Measurements from ENCODE around the gene GCN1. TPM values are rescaled to one million over a fixed set of nuclear protein-coding genes. Genes with fewer than 3 reads are reported as not detected.
"Not testable (repeated sequence)": the region's sequence is repeated elsewhere in the genome, so short reads cannot be mapped to it uniquely, and the experiment has no call there.

GCN1 gene
- total RNA-seq, 1 experiment from 2014 or later, result 53.6 TPM

DNA sequence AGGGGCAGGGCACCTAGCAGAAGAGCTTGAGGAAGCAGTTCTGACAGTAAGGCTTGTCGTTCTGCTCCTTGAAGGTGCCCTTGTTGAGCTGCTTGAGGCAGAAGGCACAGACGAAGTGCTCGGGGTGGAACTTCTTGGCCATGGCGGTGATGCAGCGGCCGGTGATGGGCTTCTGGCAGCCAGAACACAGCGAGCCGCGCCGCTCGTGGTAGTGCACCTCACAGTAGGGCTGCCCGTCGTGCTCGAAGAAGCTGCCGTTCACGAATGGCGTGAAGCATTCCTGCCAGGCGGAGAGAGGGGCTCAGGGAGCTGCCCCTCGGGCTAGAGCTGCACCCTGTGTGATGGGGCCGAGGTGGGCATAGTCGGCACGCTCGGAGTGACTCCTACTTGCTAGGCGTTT, 17.8 kb upstream of the GCN1 start:
- H3K4me1 ChIP-seq (ENCODE audit: low read length), result no peaks in the 10 kb centered on the region
- H3K79me2 ChIP-seq (ENCODE audit: low read length), result no peaks in the 10 kb centered on the region
- no peaks in the 10 kb centered on the region for H3K36me3 ChIP-seq (ENCODE audit: insufficient read depth, low read length)
- no peaks in the 10 kb centered on the region for H3K9me3 ChIP-seq (ENCODE audit: low read length)
- no peaks in the 10 kb centered on the region for H3K9me2 ChIP-seq (replicated peaks; ENCODE audit: insufficient read depth, low read length)
- no peaks in the 10 kb centered on the region for H4K20me1 ChIP-seq (ENCODE audit: insufficient read depth, low read depth, low read length)
- H3K9ac ChIP-seq (ENCODE audit: low read length), result no peak overlapping the region
- no peak overlapping the region for H3K27ac ChIP-seq (ENCODE audit: low read length)
- no peak for DNase-seq
- no peaks in the 10 kb centered on the region for H3K27me3 ChIP-seq (ENCODE audit: low read length)
- H2AFZ ChIP-seq (ENCODE audit: low read length), result no peak overlapping the region
- H3K4me3 ChIP-seq (ENCODE audit: low read length), result no peak overlapping the region
- no peak overlapping the region for H3K4me2 ChIP-seq (ENCODE audit: low read depth, low read length, poor library complexity, severe bottlenecking)

DNA sequence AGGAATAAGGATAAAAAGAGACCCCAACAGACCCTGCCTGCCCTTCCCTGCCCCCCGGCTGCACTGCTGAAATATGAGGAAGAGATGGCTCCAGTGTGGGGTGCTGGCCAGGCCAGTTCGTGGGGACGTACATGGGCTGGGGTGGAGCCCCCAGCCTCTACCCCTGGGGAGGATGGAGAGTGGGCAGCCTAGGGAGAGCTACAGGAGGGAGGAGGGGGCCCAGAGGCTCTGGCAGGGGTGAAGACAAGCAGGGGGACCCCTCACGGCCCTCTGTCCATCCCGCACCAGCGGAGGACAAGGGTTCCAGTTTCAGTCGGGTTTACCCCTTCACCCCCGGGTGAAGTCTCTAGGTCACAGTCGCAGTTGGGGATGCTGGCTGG, 17.4 kb upstream of the GCN1 start:
- Histone ChIP-seq H3K27me3 (ENCODE audit: low read length) (no peaks in the 10 kb centered on the region), H3K4me3 (ENCODE audit: low read length) (no peak overlapping the region), H3K4me1 (ENCODE audit: low read length) (no peaks in the 10 kb centered on the region), H3K4me2 (ENCODE audit: low read depth, low read length, poor library complexity, severe bottlenecking) (no peak overlapping the region), H3K9ac (ENCODE audit: low read length) (no peak overlapping the region), H3K27ac (ENCODE audit: low read length) (no peak overlapping the region), H3K79me2 (ENCODE audit: low read length) (no peaks in the 10 kb centered on the region), H4K20me1 (ENCODE audit: insufficient read depth, low read depth, low read length) (no peaks in the 10 kb centered on the region), H2AFZ (ENCODE audit: low read length) (no peak overlapping the region), H3K9me2 (replicated peaks; ENCODE audit: insufficient read depth, low read length) (no peaks in the 10 kb centered on the region), H3K36me3 (ENCODE audit: insufficient read depth, low read length) (no peaks in the 10 kb centered on the region), H3K9me3 (ENCODE audit: low read length) (no peaks in the 10 kb centered on the region)
- no peak for DNase-seq

DNA sequence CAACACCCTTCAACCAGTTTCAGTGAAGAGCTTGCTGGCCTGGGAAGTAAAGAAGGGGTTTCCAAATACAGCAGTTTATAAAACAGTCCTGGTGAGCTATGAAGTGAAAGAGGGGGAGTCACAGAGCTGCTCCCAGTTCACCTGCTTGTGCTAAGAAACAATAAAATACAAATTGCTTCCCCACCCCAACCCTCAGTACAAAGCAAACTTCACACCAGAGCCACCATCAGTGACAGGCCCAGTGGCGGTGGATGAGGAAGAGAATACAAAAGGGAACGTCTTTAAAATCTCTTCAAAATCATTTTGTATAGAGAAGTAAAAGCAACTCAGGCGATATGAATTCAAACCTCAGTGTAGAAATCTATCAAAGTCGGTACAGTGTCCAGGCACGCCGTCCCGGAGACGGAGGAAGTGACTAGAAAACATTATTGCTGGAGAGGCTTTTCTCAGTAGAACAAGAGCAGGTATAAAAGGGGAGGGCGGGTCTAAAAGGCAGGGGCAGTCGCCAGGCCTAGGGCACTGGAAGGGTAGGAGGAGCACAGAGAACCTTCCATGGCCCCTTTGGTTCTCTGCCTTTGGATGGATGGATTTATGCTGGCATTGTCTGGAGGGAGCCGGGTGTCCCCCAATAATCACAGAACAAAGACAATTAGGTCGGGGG, 16.9 kb upstream of the GCN1 start:
- Histone ChIP-seq H3K27me3 (ENCODE audit: low read length) (no peaks in the 10 kb centered on the region), H3K36me3 (ENCODE audit: insufficient read depth, low read length) (no peaks in the 10 kb centered on the region), H3K4me3 (ENCODE audit: low read length) (no peak overlapping the region), H3K4me1 (ENCODE audit: low read length) (no peaks in the 10 kb centered on the region), H3K9ac (ENCODE audit: low read length) (no peak overlapping the region), H3K27ac (ENCODE audit: low read length) (no peak overlapping the region), H2AFZ (ENCODE audit: low read length) (no peak overlapping the region), H3K4me2 (ENCODE audit: low read depth, low read length, poor library complexity, severe bottlenecking) (no peak overlapping the region), H3K79me2 (ENCODE audit: low read length) (no peaks in the 10 kb centered on the region), H3K9me3 (ENCODE audit: low read length) (no peaks in the 10 kb centered on the region), H3K9me2 (replicated peaks; ENCODE audit: insufficient read depth, low read length) (no peaks in the 10 kb centered on the region), H4K20me1 (ENCODE audit: insufficient read depth, low read depth, low read length) (no peaks in the 10 kb centered on the region)
- DNase-seq, result no peak

DNA sequence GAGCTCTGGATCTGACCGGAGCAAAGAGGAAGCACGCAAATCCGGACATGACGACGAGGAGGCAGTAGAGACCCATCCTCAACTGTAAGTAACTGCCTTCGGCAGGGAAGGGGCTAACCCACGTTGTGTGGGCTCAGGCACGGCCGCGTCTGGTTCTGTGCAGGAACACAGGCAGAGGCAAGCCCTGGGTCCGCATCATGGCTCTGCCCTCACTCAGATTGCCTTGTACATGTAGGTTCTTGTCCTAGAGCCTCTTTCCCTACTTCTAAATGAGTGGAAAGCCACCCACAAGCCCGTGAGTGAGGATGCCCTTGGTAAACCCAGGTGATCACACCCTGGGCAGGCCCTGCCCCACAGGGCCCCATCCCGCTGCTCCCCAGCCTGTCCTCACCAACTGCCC, 15.3 kb upstream of the GCN1 start:
- no peaks in the 10 kb centered on the region for H3K79me2 ChIP-seq (ENCODE audit: low read length)
- H3K4me1 ChIP-seq (ENCODE audit: low read length), result no peaks in the 10 kb centered on the region
- H3K9me2 ChIP-seq (replicated peaks; ENCODE audit: insufficient read depth, low read length), result no peaks in the 10 kb centered on the region
- no peak overlapping the region for H3K4me2 ChIP-seq (ENCODE audit: low read depth, low read length, poor library complexity, severe bottlenecking)
- H3K36me3 ChIP-seq (ENCODE audit: insufficient read depth, low read length), result no peaks in the 10 kb centered on the region
- no peak overlapping the region for H3K27ac ChIP-seq (ENCODE audit: low read length)
- no peak for DNase-seq
- H2AFZ ChIP-seq (ENCODE audit: low read length), result no peak overlapping the region
- no peaks in the 10 kb centered on the region for H4K20me1 ChIP-seq (ENCODE audit: insufficient read depth, low read depth, low read length)
- no peaks in the 10 kb centered on the region for H3K27me3 ChIP-seq (ENCODE audit: low read length)
- no peak overlapping the region for H3K9ac ChIP-seq (ENCODE audit: low read length)
- no peaks in the 10 kb centered on the region for H3K9me3 ChIP-seq (ENCODE audit: low read length)
- H3K4me3 ChIP-seq (ENCODE audit: low read length), result no peak overlapping the region

DNA sequence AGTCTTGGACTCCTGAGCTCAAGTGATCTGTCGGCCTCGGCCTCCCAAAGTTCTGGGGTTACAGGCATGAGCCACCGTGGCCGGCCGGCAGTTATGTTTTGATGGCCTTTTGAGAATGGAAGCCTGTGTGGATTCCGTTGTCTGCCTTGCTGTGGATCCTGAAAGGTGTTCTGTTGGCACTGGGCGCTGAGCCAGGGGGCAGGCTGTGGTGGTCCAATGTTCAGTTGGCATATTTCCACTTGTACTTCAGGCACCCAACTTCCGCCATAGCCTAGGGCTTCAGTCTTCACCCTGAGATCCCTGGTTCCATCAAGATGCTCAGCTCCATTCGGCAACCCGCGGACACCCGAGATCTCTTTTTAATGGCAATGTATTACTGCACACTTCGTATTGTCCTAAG, 12.7 kb upstream of the GCN1 start:
- no peak overlapping the region for H3K4me3 ChIP-seq (ENCODE audit: low read length)
- no peaks in the 10 kb centered on the region for H3K9me2 ChIP-seq (replicated peaks; ENCODE audit: insufficient read depth, low read length)
- no peaks in the 10 kb centered on the region for H3K36me3 ChIP-seq (ENCODE audit: insufficient read depth, low read length)
- H3K4me2 ChIP-seq (ENCODE audit: low read depth, low read length, poor library complexity, severe bottlenecking), result no peak overlapping the region
- no peaks in the 10 kb centered on the region for H4K20me1 ChIP-seq (ENCODE audit: insufficient read depth, low read depth, low read length)
- peaks cover 6% of the 10 kb centered on the region for H3K79me2 ChIP-seq (ENCODE audit: low read length)
- H3K27me3 ChIP-seq (ENCODE audit: low read length), result no peaks in the 10 kb centered on the region
- no peak overlapping the region for H3K27ac ChIP-seq (ENCODE audit: low read length)
- no peaks in the 10 kb centered on the region; the same call in 1 of the 2 replicates for H3K4me1 ChIP-seq (ENCODE audit: low read length)
- no peak for DNase-seq
- no peak overlapping the region for H2AFZ ChIP-seq (ENCODE audit: low read length)
- no peaks in the 10 kb centered on the region for H3K9me3 ChIP-seq (ENCODE audit: low read length)
- no peak overlapping the region for H3K9ac ChIP-seq (ENCODE audit: low read length)

DNA sequence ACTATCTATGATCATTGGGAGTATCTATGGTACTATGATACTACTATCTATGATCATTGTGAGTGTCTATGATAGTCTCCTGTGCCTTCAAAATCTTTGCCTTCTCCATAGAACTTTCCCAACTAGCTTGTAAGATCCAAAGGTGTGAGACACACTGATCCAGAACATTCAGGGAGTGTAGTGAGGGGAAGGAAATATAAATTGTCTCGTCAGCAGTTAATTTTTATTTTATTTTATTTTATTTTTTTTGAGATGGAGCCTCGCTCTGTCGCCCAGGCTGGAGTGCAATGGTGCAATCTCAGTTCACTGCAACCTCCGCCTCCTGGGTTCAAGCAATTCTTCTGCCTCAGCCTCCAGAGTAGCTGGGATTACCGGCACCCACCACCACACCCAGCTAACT, 12.3 kb upstream of the GCN1 start:
- H4K20me1 ChIP-seq (ENCODE audit: insufficient read depth, low read depth, low read length); H3K9me2 ChIP-seq (replicated peaks; ENCODE audit: insufficient read depth, low read length); H3K4me2 ChIP-seq (ENCODE audit: low read depth, low read length, poor library complexity, severe bottlenecking); H3K27me3 ChIP-seq (ENCODE audit: low read length); DNase-seq; H3K4me3 ChIP-seq (ENCODE audit: low read length); H3K9me3 ChIP-seq (ENCODE audit: low read length); H3K4me1 ChIP-seq (ENCODE audit: low read length); H2AFZ ChIP-seq (ENCODE audit: low read length); H3K36me3 ChIP-seq (ENCODE audit: insufficient read depth, low read length); H3K9ac ChIP-seq (ENCODE audit: low read length); H3K79me2 ChIP-seq (ENCODE audit: low read length); H3K27ac ChIP-seq (ENCODE audit: low read length): not testable (repeated sequence)

DNA sequence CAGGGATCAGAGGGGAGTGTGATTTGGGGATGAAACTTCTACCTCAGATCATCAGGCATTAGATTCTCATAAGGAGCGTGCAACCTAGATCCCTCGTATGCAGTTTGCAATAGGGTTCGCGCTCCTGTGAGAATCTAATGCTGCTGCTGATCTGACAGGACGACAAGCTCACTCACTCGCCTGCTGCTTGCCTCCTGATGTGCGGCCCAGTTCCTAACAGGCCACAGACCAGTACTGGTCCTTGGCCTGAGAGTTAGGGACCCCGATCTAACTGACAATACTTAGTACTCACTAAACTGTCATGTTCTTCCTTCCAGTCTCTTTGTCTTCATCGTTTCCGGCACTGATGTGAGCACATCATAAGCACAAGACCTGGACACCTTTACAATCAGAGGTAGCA, 11.7 kb upstream of the GCN1 start:
- no peaks in the 10 kb centered on the region for H4K20me1 ChIP-seq (ENCODE audit: insufficient read depth, low read depth, low read length)
- no peak overlapping the region for H3K4me3 ChIP-seq (ENCODE audit: low read length)
- no peaks in the 10 kb centered on the region for H3K27me3 ChIP-seq (ENCODE audit: low read length)
- no peaks in the 10 kb centered on the region for H3K9me3 ChIP-seq (ENCODE audit: low read length)
- H3K9me2 ChIP-seq (replicated peaks; ENCODE audit: insufficient read depth, low read length), result no peaks in the 10 kb centered on the region
- H2AFZ ChIP-seq (ENCODE audit: low read length), result no peak overlapping the region
- peaks cover 8% of the 10 kb centered on the region for H3K79me2 ChIP-seq (ENCODE audit: low read length)
- H3K36me3 ChIP-seq (ENCODE audit: insufficient read depth, low read length), result no peaks in the 10 kb centered on the region
- no peak overlapping the region for H3K27ac ChIP-seq (ENCODE audit: low read length)
- H3K4me2 ChIP-seq (ENCODE audit: low read depth, low read length, poor library complexity, severe bottlenecking), result no peak overlapping the region
- H3K4me1 ChIP-seq (ENCODE audit: low read length), result peaks cover 3% of the 10 kb centered on the region; the same call in 1 of the 2 replicates
- no peak overlapping the region for H3K9ac ChIP-seq (ENCODE audit: low read length)
- DNase-seq, result no peak

DNA sequence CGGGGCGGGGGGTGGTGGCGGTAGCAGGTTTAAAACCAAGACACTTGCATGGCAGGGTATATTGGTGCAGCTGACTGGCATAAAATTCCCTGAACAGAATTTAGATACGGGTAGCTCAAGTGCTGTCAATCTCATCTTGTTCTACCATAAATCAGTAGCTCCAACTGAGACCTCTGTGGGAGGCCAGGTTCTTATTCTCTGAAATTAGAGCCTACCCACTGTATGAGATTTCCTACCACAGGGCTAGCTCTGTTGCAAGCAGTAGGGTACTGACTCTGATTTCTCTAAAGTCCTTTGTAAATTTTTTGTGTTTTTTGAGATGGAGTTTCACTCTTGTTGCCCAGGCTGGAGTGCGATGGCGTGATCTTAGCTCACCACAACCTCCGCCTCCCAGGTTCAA, 9.7 kb upstream of the GCN1 start:
- H3K4me3 ChIP-seq (ENCODE audit: low read length), result no peak overlapping the region
- no peaks in the 10 kb centered on the region for H3K27me3 ChIP-seq (ENCODE audit: low read length)
- DNase-seq, result no peak
- no peak overlapping the region for H3K4me2 ChIP-seq (ENCODE audit: low read depth, low read length, poor library complexity, severe bottlenecking)
- no peak overlapping the region for H3K27ac ChIP-seq (ENCODE audit: low read length)
- peaks cover 25% of the 10 kb centered on the region for H3K79me2 ChIP-seq (ENCODE audit: low read length)
- H3K36me3 ChIP-seq (ENCODE audit: insufficient read depth, low read length), result peaks cover 15% of the 10 kb centered on the region
- H3K9ac ChIP-seq (ENCODE audit: low read length), result no peak overlapping the region
- no peaks in the 10 kb centered on the region for H3K9me3 ChIP-seq (ENCODE audit: low read length)
- peaks cover 12% of the 10 kb centered on the region for H3K4me1 ChIP-seq (ENCODE audit: low read length)
- H2AFZ ChIP-seq (ENCODE audit: low read length), result no peak overlapping the region
- H4K20me1 ChIP-seq (ENCODE audit: insufficient read depth, low read depth, low read length), result peaks cover 15% of the 10 kb centered on the region
- H3K9me2 ChIP-seq (replicated peaks; ENCODE audit: insufficient read depth, low read length), result no peaks in the 10 kb centered on the region
